Measurements from ENCODE around the gene TYMS.

- TF ChIP-seq CTCF (IDR thresholded peaks at IDR 0.05): no peak
- no peak for TF ChIP-seq EZH2 (IDR thresholded peaks at IDR 0.05; ENCODE audit: borderline replicate concordance, insufficient read depth, low read depth, low read length, poor library complexity, severe bottlenecking)
Observed at GRCh38 chr18:686339-687111, 29.1 kb downstream of the TYMS start.
